Measurements from ENCODE around the gene AKAP13.

AKAP13 gene

GRCh38 chr15:85607141-85607806 lies 226.9 kb downstream of the AKAP13 start:
- DNase-seq = no peak

DNA sequence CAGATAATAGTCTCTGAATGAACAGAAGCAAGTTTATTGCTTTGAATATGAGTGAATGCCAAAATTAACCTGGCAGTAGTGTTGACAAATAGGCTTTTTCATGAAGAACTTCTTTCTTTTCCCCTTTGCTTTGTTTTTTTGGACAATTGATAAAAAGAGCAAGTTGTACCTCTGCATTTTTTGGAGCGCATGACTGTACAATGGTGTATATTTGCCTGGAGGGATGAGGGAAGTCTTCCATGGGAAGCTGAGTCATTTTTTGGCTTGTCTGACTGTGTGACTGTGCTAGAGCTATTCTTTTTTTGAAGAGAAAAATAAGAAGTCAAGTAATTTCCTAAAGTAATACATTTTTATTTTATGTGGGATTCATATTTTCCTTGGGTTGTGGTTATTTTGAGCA lies 227.4 kb downstream of the AKAP13 start:
- DNase-seq = no peak

DNA sequence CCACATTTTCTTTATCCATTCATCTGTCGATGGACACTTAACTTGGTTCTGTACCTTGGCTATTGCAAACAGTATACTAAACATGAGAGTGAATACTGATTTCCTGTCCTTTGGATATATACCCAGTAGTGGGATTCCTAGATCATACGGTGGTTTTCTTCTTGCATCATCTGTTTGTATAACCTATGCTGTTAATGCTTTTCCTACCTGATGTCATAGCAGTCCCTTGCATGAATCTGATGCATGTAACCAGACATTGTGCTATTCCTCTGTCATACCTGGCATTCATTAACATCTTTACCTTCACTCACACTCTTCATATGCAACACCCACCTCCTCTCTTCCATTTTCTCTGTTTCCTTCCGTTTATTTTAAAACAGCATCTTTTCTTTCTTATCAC lies 229.1 kb downstream of the AKAP13 start:
- DNase-seq = no peak

DNA sequence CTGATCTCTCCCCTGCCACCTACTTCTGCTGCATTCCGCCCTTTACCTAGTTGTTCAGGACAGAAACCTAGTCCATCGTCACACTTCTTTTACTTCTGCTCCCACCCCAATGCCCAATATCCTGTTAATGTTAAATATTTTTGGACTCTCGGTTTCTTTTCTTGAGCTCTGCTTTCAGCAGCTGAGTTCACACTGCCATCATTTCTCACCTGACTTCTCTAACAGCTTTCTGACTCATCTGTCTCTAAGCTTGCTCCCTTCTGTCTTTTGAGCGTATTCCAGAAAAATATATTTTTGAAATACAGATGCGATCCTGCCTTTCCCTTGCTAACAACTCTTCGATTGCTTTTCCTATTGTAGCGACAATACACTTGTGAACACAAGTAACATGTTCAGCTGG lies 231.0 kb downstream of the AKAP13 start:
- no peak for DNase-seq

- no peak for DNase-seq
These were observed 233.7 kb downstream of the AKAP13 start for GRCh38 chr15:85614059-85614458.

DNA sequence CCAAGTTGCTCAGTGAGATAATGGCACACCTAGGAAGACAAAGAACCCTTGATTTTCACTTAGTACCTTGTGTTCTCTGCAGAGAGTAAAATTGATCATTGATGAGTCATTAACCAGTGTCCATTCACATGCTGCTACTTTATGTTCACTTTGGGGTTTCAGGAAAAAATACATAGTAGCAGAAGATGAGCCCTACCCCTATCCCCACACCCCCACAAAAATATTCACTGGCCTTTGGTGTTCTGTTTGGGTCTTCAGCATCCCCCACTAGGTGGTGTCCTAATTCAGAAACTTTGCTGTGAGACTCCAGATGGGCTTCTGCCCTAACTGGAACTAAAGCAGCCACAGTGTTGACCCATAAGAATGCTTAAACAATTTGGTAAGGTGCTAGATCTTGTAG lies 235.5 kb downstream of the AKAP13 start:
- DNase-seq = no peak

- DNase-seq = no peak
These were observed 236.2 kb downstream of the AKAP13 start for GRCh38 chr15:85616549-85617110.

DNA sequence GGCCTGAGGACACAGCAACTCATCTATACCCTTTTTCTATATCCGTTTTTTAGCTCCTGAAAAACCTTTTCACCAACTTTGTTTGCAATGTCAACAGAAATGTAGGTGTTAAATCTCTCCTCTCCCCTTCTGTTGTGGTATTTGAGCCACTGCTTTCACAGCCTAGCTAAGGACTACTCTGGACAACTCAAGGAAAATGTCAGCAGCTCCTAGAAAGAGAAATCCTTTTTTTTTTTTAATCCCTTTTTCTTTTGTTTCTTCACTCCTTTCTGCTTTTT lies 237.8 kb downstream of the AKAP13 start:
- DNase-seq = no peak

GRCh38 chr15:85618956-85619491 lies 238.6 kb downstream of the AKAP13 start:
- DNase-seq = no peak

GRCh38 chr15:85619992-85620689 lies 239.7 kb downstream of the AKAP13 start:
- no peak for DNase-seq

- DNase-seq = no peak
These were observed 240.3 kb downstream of the AKAP13 start for GRCh38 chr15:85620690-85621049.

DNA sequence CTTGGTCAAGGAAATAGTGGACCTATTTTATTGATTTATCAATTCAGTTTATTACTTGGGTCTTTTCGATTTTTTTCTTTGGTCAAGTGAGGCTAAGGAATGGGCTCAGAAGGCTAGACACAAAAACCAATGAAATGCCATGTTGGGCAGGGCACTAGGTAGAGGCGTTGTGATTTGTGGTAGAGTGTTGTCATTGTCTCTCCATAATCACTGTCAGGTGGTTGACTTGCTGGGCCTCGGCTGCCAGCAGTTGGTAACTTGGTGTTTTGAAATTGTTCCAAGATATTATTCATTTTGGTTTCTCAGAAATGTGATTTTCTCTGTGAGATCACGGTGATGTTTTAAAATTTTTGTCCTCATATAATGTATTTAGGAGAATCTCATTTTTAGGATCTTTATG lies 240.7 kb downstream of the AKAP13 start:
- DNase-seq = no peak

DNA sequence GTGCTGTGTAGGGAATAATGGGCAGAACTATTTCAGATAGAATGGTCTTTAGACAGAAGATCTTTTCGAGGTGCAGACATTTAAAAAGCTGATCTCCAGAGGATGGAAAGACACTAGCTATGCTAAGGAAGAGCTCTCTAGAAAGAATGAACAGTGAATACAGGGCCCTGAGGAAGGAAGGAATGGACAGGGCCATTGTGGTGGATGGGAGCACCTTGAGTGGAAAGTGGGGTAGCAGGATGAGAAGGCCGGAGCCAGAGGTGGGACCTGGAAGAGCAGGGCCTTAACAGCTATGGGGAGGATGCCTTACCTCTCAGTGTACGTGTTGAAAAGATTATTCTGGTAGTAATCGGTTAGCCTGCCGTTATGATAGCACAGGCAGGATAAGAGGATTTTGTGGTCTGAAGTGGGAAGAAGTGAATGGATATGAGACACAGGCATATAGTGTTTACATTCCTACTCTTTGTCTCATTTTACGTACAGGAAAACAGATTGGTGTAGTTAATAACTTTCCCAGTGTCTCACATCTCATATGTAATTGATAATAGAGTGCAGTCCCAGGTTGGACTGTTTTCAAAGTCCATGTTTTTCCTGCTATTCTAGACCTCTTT lies 241.9 kb downstream of the AKAP13 start:
- no peak for DNase-seq

- no peak for DNase-seq
These were observed 243.1 kb downstream of the AKAP13 start for GRCh38 chr15:85623315-85624049.

DNA sequence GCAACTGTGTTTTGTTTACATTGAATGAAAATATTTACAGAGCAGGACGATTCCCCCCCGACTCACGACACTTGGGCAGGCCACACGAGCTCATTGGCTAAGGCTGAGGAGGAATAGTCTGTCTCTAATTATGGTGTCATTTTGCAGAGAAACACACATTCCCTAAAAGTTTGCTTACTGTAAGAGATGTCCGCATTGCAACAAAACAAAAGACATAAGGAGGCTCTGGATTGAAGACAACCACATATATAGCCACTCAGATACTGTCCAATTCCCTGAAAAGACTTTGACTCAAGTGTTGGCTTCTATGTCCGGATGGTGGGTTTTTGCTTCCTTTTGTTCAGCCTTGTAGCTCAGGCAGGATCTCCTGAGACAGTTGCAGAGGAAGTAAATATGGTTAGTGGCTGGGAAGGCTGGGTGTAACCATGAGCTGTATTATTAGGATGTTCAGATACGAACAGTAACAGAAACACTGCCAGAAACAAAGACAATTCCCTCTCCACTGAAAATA lies 243.9 kb downstream of the AKAP13 start:
- DNase-seq = no peak

DNA sequence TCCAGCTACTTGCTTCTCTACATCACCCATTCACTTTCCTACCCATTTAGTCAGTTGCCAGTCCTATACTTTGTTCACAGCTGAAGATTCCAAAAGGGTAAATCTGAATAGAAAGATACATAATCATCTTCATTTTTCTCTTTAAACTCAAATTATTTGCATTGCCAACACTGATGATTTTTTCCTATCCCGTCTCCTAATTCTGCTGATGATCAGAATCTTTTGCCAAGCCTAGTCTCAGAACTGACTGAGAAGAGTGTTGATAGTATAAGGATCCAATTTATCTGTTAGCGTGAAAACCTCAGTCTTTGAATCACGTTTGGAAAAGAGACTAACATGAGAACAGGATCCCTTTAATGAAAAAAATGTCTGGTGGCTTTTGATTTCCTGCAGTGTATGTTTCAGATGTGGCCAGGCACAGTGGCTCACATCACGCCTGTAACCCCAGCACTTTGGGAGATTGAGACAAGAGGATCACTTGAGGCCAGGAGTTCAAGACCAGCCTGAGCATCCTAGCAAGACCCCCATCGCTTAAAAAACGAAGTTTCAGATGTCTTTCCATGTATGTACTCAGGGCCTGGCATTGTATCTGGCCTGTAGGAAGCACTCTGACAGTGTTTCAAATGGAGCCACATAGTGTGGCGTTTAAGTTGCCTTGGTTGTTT lies 244.9 kb downstream of the AKAP13 start:
- DNase-seq = no peak

DNA sequence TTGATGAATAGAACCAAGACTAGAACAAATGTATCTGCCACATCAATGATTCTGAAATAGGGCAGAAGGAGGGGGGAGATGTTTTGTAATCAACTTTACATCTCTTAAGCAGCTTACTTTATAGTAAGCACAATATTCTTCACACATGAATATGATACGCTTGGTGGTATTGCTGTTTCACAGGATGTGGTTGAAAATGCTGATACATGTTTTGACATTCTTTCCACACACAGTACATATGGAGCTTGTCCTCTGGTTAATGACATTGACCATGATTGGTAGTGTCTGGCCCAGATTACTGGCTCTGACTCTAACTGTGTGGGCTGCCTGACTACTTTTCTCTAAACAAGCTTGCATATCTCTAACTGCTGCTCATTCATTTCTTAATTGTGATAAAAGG lies 245.5 kb downstream of the AKAP13 start:
- no peak for DNase-seq

DNA sequence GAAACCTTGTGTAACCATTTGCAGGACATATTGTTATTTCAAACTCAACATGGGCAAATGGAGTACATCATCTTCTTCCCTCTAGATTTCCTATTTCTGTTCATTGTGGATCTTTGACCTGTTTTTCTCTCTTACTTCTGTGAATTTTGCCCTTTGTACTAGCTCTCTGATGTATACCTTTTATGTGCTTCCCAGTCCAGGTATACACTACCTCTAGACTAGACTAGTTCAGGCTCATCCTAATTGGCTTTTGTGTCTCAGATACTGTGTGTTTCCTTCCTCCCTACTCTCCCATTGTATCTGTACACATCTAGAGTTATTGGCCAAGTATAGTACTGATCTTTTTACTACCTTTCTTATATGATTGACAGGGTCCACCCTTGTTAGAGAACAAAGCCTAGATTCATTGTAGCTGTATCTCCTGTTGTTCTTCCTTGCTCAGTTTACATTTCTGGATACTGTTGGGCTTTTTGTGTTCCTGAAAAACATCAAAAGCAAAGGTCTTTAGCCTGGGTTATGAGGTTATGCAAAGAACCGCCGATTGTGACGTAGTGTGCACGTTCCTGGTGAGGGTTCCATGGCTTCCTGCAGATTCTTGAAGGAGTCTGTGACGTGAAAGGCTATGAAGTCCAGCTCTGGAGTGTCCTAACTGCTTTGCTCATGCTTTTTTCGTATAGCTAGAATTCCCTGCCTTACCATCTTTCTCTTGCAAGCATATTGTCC lies 247.0 kb downstream of the AKAP13 start:
- DNase-seq = no peak

GRCh38 chr15:85630311-85630710 lies 249.9 kb downstream of the AKAP13 start:
- DNase-seq = no peak

DNA sequence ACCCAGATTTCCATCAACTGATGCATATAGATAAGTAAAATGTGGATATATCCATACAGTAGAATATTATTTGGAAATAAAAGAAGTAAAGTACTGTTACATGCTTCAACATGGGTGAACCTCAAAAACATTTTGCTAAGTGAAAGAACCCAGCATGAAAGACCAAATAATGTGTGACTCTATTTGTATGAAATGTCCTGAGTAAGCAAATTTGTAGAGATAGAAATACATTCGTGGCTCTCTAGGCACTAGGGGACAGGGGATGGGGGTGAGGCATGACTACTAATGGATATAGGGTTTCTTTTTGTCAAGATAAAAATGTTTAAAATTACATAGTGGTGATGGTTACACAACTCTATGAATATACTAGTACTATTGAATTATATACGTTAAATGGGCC lies 250.6 kb downstream of the AKAP13 start:
- DNase-seq = no peak

GRCh38 chr15:85632014-85632413 lies 251.6 kb downstream of the AKAP13 start:
- DNase-seq = no peak

GRCh38 chr15:85633859-85634258 lies 253.5 kb downstream of the AKAP13 start:
- no peak for DNase-seq

Data from SHP77 treated with DMSO at 0.1 percent for 48 hours (cell line).